CD4-positive, alpha-beta T cell treated with Interferon alpha-2 for 1 hour (primary cell): ENCODE data around the gene RBM44.
"Not testable (repeated sequence)": the region's sequence is repeated elsewhere in the genome, so short reads cannot be mapped to it uniquely, and the experiment has no call there.

Source experiments
- DNase-seq, 2 donors: peaks; one replicate each; pipeline ENCODE4 v3.0.0-alpha.2; 2020 to 2022

The RBM44 gene, protein sequence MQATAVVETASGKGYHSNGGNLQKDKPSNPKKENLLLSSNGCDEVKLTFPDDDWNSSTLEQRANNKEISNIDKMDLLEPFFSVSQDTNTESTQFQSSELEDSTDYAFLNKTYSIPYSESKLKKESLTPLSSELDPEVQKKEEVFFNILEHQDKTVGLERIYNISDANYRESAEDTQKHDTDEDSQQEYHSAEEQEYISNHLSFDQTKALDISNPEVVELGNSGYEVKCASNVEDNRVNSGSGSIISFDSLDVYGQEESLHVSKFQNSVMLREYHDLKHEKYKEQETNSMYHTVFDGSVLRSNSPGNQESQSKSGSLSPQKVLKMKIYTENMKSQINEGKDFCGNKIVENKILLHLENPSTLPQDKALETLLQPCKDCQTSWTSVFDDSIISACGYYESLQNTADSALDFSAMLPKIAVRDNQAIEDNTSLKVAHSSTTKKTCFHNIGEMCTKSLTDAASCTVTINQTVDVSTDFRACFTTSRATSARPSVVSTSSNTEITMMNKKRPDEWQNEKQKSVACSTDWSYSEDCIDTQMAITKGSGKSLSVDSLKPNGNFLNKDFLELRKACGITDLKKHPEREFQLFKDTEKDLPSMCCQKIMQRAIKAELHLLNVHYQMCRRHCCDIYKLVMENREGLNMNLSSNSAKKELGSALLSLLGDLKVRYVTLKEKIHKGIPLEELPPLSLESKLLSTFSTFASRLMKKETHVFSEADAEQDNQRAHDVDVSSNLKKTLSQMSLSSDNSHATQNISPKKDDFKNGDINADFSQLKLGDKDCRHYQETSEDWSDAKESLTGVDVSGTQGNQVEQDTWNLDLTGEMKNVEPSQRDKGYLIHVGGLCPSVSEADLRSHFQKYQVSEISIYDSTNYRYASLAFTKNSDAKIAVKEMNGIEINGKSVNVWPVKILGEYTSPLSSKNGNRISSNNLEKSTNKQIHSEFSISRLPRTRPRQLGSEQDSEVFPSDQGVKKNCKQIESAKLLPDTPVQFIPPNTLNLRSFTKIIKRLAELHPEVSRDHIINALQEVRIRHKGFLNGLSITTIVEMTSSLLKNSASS

DNA sequence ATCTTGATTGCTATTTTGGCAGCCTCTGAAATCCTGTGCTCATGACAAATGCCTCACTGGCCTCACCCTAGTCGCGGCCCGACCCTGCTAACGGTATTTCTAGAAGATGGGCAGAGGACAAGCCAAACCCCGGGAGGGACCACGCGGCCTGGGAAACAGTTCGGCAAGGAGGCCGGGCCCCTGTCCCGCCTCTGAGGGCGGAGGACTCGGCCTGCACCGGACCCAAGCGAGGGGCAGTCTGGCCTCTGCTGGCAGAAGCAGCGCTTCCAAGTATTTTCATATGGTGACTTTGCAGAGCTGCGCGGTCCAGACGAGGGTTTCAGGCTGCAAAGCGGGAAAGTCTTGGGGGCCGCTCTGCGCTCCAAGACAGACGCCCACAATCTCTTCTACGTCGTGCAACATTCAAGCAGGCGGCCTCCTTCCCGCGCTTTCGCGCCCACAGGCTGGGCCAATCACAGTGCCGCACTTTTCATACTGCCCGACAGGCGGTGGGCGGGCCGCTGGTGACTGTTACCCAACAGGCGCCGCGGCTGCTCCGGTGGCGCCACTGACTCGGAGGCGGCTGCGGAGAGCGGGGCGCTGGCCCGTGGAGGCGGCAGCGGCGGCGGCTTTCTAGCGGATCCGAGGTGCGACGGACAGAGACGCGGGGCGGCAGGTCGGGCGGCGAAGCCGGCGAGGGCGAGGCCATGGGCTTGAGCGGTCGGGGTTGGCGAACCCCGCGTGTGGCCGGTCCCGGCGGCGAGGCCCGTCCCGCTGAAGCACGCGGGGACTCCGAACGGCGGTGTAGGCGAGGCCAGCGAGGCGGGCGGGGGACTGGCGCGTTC is at the start of gene RBM44:
Gene RBM44, plus strand, starts transcription at position 544 of the 824 bp plus-strand sequence. CDS start 14,831 bp downstream, outside the sequence.
- DNase-seq: no peak

DNA sequence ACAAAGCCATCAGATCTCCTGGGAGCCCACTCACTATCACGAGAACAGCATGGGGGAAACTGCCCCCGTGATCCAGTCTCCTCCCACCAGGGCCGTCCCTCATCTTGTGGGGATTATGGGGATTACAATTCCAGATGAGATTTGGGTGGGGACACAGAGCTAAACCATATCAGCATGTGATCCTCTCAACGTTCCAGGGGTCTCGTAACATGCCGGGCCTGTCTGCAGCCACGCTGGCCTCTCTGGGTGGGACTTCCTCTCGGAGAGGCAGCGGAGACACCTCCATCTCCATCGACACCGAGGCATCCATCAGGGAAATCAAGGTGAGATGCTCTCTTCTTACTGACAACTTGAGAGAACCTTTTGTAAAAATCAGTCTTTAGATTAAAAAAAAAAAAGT is 49.6 kb upstream of the RBM44 start:
- no peak for DNase-seq

DNA sequence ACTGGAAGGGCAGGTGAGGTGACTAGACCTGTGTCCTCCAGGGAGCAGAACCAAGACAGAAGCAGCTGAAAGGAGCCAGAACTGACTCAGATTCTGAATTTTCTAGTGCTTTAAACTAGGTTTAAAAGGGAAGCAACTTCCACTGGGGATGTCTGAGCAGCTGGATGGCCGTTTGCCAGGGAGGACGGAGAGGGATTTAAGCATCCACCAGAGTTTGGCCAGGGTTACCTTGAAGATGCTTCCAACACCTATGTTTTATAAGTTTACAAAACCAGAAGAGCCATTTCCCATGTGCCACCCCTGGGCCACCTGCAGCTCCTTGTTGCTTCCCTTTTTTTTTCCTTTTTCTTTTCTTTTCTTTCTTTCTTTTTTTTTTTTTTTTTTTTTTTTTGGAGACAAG is 48.6 kb upstream of the RBM44 start:
- no peak for DNase-seq

DNA sequence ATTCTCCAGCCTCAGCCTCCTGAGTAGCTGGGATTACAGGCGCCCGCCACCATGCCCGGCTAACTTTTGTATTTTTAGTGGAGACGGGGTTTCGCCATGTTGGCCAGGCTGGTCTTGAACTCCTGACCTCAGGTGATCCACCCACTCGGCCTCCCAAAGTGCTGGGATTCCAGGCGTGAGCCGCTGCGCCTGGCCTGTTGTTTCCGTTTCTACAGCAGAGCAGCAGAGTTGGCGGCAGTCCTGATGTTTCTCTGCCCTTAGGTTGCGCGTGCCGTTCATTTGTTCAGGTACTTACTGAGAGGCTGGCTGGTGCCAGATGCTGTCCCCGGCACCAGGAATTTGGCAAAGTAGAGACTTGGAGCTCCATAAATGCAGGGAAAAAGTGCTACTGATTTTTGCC is 48.1 kb upstream of the RBM44 start:
- DNase-seq: not testable (repeated sequence)

DNA sequence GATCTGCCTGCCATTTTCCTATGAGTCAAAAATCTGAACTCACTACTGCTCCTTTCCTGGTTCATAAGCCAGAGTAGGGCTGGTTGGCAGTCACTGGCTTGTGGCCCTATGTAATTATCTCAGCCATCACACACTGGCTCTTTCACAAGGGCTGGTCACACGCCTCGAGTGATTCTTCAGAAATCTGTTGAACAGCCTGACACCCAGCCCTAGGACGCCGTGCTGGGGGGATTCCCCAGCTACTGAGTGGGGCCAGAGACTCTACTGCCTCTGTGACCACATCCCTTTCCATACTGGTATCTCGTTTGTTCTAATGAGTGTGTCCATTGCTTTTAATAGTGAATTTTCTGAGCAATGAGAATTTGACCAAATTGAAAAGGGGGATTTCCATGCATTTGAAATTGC is 45.8 kb upstream of the RBM44 start:
- DNase-seq: peak; percentile 28 to 33

DNA sequence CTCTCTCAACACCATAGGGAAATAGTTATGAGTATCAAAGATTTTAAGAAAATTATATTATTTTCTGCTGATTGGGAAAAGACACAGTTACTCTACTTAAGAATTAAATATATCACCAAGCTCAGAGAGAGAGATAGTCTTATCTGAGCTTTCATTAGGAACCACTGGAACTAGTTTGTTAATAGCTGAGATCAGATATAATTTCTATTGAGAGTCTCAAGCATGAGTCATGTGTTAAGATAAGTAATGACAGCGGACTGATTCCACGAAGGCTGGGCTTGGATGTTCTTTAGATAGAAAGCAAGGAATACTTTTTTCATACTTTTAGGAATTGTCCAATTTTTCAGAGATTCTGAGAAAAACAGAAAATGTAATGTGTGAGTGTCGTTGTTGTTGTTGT is 44.4 kb upstream of the RBM44 start:
- DNase-seq: no peak

DNA sequence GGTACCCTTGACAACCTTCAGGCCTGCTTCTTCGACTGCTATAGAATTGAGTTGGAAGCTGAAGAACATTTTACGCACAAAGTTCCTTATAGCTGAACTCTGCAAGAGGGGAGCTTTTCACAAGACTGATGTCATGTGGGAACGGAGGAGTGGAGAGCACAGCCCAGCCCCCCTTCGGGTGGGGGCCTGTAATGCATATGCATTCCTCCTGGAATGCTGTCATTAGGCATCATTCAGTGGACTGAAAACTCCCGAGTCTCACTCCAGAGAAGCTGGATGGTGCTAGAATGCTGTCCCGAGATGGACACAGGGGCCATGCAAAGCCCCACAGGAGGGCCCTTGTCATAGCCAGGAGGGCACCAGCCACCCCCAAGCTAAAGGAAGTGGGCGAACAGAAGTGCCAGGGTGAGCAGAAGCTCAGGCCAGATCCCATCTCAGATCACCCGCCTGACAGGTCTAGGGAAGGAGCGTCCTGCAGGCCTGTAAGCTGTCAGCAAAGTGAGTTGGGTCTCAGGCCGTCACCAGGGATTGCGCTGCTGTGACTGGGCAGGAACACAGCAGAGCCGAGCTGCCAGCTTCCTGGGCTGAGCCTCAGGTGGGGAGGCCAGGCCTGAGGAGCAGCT is 43.8 kb upstream of the RBM44 start:
- DNase-seq: no peak

DNA sequence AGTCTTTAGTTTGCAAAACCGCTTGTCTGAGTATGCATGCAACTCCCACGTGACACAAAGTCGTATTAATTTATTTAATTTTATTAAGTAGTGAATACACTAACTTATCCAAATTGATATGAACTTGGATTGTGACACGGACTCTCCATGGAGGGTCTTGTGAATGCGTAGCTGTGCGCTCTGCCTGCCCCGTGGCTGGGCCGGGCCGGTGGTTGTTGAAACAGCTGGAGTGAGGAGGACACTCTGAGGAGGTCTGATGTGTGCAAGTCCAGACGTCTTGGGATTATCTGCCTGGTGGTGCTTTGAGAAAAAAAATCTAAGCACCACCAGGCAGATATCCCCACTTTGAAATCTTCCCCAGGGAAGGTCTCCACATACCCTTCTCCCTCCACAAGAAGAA is 41.0 kb upstream of the RBM44 start:
- no peak for DNase-seq

DNA sequence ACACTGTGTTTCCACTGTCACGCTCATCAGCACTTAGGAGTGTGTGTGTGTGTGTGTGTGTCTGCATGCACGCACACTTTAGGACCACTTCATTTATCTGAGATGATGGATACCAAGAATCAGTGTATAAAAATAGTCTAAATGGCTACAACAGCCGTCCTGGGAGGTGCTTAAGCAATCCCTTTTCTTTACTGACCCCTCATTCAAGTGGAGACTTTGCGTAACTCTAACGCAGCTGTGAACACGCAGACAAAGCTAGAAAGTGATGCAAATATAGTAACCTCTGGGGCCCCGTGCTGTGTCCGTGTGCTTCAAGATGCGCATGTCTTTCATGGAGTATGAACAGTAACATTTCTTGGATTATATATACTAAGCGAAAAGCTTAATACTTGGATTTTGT is 40.4 kb upstream of the RBM44 start:
- no peak for DNase-seq

DNA sequence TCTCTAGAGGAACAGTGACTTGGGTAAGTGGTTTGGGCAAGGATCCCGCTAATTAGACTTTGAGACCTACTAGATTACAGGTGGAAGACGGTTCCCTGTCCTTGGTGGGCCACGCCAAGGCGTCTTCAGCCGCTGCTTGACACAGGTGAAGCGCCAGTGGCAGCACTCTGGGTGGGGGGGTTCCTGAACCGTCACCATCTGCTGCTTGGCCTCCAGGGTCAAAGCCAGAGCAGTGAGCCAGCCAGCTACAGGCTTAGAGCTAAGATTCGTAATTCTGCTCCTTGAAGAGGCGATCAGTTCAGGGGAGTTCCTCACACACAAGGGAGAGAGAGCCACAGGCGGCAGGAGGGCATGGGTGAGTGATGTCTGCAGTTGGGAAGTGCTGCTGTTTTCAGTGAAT is 39.4 kb upstream of the RBM44 start:
- DNase-seq: no peak

DNA sequence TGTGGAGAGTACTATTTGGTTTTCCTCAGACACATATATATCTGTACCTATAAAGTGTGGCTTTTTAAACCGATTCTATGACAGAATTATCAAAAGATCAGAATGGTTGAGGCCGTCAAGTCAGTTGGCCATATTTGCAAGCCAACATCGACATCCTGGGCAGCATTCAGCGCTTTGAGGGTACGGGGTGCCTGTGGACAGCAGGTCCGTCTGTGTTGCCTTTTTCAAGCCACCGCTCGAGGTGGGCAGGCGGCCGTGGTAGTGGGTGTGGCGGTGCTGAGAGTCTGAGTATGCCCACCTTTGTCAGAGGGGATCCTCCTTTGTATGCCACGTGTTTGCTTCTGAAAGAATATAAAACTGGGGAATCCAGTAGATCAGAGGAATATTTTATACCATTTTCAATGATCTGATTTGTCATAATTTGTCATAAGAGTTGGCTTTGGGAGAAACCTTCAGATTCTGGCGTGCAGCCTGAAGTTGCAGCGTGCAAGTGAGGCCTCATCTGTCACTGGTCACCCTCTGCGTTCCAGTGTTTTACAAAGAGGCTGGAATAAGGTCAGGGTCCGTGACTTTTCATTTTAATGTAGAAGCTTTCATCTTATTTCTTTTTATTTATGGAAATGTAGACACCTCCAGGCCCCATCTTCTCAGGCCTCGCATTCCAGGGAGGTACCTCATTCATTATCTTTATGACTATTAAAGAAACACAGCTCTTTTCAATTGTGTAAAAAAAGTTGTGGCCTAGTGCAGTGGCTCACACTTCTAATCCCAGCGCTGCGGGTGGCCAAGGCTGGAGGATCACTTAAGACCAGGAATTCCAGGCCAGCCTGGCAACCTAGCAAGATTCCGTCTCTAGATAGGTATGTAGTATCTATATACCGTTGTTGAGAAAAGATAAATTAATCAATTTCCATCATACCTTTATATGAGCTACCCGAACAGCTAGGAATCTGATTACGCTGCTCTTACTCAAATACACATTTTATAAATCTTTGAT is 37.8 kb upstream of the RBM44 start:
- DNase-seq: no peak

DNA sequence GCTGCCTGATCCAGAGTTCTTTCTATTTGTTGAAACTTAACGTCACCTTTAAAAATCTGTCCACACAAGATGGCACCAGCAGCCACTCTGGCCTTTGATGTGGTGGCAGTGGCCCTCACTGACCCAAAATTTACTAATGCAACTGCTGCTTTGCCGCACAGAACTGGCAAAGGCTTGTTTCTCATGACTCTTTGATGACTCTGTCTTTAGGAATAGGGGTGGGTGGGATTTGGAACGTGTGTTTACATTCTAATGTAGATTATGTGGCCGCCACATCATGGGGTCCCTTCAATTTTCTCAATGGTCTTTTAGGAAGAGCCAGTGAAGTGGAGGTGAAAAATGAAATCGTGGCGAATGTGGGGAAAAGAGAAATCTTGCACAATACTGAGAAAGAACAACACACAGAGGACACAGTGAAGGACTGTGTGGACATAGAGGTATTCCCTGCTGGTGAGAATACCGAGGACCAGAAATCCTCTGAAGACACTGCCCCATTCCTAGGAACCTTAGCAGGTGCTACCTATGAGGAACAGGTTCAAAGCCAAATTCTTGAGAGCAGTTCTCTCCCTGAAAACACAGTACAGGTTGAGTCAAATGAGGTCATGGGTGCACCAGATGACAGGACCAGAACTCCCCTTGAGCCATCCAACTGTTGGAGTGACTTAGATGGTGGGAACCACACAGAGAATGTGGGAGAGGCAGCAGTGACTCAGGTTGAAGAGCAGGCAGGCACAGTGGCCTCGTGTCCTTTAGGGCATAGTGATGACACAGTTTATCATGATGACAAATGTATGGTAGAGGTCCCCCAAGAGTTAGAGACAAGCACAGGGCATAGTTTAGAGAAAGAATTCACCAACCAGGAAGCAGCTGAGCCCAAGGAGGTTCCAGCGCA is 36.0 kb upstream of the RBM44 start:
- not testable (repeated sequence) for DNase-seq

DNA sequence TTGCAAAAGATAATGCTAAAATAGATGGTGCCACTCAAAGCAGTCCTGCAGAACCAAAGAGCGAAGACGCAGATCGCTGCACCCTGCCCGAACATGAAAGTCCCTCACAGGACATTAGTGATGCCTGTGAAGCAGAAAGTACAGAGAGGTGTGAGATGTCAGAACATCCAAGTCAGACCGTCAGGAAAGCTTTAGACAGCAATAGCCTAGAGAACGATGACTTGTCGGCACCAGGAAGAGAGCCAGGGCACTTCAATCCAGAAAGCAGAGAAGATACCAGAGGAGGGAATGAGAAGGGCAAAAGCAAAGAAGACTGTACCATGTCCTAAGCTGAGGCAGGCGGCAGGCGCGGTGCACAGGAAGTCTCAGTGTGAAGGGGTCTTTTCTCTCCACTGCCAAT is 34.8 kb upstream of the RBM44 start:
- no peak for DNase-seq

DNA sequence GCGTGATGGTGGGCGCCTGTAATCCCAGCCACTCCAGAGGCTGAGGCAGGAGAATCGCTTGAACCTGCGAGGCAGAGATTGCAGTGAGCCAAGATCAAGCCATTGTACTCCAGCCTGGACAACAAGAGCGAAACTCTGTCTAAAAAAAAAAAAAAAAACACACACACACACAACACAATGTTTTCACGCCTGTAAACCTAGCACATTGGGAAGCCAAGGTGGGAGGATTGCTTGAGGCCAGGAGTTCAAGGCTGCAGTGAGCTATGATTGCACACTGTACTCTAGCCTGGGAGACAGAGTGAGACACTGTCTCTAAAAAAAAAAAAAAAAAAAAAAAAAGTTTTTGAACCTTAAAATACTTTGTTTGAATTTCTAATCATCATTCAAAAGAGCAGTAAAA is 33.5 kb upstream of the RBM44 start:
- not testable (repeated sequence) for DNase-seq

DNA sequence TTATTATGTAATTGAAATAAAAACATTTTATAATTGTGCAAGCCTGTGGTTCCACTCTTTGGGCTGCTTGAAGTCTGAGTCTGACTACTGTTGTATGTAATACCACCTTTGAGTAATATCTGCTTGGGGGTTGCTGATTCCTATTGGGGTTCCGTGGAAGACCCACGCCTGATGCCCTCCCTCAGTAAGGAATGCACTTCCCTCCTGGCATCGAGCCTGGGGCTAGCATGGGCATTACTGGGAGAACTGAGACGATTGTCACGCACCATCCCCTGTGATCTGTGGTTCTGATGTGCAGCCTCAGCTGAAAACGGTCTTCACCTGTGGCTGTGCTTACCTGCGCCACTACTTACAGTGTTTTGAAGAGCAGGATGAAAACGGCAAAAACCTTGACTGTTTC is 32.7 kb upstream of the RBM44 start:
- no peak for DNase-seq

DNA sequence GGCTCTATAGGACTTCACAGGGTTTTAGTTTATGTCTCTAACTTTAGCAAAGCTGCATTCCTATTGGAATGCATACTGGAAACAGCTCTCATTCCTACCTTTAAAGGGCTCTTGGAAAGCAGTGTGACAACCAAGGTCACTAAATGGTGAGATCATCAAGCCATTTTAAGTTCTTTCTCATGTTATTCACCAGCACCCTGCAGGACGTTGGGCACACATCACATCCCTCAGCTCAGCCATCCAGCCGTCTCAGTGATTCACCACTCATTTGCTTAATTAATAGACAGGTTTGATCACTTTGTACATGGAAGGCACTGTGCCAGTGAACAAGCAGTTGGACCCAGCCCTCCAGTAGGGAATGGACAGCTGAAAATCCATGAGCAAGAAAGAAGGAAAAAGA is 32.2 kb upstream of the RBM44 start:
- DNase-seq: no peak

DNA sequence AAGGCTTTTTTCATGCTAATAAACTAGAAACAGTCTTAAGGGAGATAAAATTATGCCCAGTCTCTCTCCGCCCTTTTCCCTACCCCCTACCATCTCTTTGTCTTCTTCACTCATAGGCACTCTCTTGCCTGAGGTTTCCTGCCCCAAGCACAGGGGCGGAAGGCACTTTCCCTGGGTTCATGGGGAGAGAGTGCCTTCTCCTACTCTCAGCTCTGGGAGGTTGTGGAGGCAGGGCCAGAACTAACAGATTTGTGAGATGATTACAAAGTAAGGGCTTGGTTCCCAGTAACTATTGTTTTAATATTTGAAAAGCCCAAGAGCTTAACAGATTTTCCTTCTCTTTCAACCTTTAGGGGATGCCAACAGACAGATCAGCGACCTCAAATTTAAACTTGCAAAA is 26.1 kb upstream of the RBM44 start:
- no peak for DNase-seq

DNA sequence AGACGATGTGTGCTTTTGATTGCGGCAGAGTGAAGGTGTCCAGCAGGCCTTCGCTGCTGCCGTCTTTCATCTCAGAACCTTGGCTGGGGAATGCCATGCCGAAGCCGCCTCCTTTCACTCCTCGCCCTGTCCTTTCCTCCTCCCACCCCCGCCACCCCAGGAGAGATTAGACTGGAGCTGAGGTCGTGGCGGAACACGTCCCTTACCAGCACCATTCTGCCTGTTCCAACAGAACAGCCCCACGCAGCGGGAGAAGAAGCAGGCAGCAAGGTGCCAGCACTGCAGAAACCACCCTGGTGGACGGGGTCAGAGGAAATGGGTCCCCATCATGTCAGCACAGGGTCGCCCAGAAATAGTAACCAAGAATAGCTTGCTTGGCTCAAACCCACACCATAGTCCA is 24.8 kb upstream of the RBM44 start:
- no peak for DNase-seq

DNA sequence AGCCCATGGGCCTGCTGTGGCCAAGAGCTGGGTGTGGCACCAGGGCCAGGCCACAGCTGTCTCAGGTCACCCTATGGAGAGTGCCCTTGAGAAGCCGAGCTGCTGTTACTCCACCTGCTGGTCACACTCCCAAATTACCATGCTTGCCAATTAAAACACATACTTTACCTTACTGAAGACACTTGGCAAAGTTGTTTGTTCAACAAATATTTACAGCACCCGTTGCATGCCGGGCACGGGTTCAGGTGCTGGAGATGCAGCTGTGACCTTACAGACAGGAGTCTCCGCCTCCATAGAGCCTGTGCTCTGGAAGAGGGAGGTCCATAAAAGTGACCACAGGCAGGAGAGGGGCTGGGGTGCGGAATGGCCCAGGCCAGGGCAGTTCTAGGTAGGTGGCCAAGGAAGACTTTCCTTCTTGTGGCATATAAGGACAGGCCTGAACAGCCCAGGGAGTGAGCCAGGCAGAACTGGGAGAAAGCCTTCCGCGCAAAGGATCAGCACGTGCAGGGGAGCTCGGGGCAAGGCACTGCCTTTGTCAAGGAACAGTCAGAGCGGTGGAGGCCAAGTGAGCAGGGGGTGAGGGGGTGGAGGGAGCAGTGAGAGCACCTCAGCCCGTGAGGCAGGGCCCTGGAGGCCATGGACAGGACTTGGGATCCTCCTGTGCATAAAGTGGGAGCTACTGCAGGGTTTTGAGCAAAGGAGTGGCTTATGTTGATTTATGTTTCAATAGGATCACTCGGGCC is 23.6 kb upstream of the RBM44 start:
- peak; percentile 22 to 48 for DNase-seq
